K562 (cell line): ENCODE results near the gene CLASP2. TPM values are rescaled to one million over a fixed set of nuclear protein-coding genes. Genes with fewer than 3 reads are reported as not detected.

Source experiments
- ATAC-seq: fragments of 200-7000 bp; cut with Tn5 transposase; 3 replicates; pipeline ENCODE4 v1.9.1; 2020; ENCODE audit warnings: moderate library complexity
- BruUV-seq: library from RNA; stranded (reverse); fragments of 400-500 nt; replicated peaks from 2 replicates; lab custom pipeline; 2021; lab: Mats Ljungman, UMichigan
- CTCF ChIA-PET: fragments of 300-600 bp; formaldehyde crosslinking; extraction: SDS; loops from one replicate; lab custom pipeline; 2021; ENCODE audit warnings: low intra/inter-chr PET ratio; lab: Yijun Ruan, JAX
- POLR2A ChIA-PET: fragments of 300-600, 350-650 bp; sonication (Branson Sonifier 250); formaldehyde crosslinking; extraction: SDS; loops from one replicate; lab custom pipeline; 2021; ENCODE audit warnings: antibody characterized with exemption, inconsistent platforms; lab: Yijun Ruan, JAX
- DNase-seq, 4 experiments: peaks; one replicate each; pipeline versions ENCODE4 v3.0.0 to v3.0.0-alpha.2; 2011 to 2018; ENCODE audit warnings: low spot score in 3 of 4, mixed read lengths in 3 of 4; ENCODE audit errors: extremely low read depth in 1 of 4
- FAIRE-seq: peaks from 2 replicates; lab custom pipeline; 2011; peaks lifted over from hg19 to GRCh38; lab: Jason Lieb, UNC
- H2AFZ ChIP-seq: 2 replicates; pipeline ENCODE4 v1.6.0; 2011; ENCODE audit warnings: low read depth, low read length, control low read depth, inconsistent platforms
- H3K27ac ChIP-seq: fragments of 200-600 bp; 3 replicates; pipeline ENCODE4 v1.8.0; 2011; ENCODE audit warnings: low read depth, mild to moderate bottlenecking, control low read depth, inconsistent platforms, low read length, moderate library complexity, mixed read lengths; ENCODE audit errors: extremely low read depth
- H3K27me3 ChIP-seq, 2 experiments: fragments of 300-600 bp in 1 of 2; 2 replicates in 1 of 2; 3 replicates in 1 of 2; pipeline versions ENCODE4 v1.6.0 to v1.8.0; 2011; ENCODE audit warnings: inconsistent platforms in 2 of 2, low read length in 2 of 2, mild to moderate bottlenecking in 1 of 2, mixed read lengths in 1 of 2, moderate library complexity in 1 of 2; ENCODE audit not compliant: control insufficient read depth in 2 of 2, insufficient read depth in 2 of 2
- H3K36me3 ChIP-seq: fragments of 300-600 bp; 3 replicates; pipeline ENCODE4 v1.8.0; 2011; ENCODE audit warnings: mild to moderate bottlenecking, low read length, inconsistent platforms; ENCODE audit not compliant: control insufficient read depth, insufficient read depth
- H3K4me1 ChIP-seq, 2 experiments: fragments of 200-600 bp in 1 of 2; replicated peaks in 1 of 2; 2 replicates in 1 of 2; 3 replicates in 1 of 2; pipeline versions ENCODE4 v1.5.1 to v1.8.0; 2011; ENCODE audit warnings: inconsistent platforms in 2 of 2, low read length in 2 of 2, mild to moderate bottlenecking in 1 of 2, mixed read lengths in 1 of 2, moderate library complexity in 1 of 2; ENCODE audit not compliant: control insufficient read depth in 2 of 2, insufficient read depth in 2 of 2
- H3K4me2 ChIP-seq: 2 replicates; pipeline ENCODE4 v1.6.1; 2011; ENCODE audit warnings: low read length, control low read depth, inconsistent platforms, mixed read lengths; ENCODE audit not compliant: insufficient read depth
- H3K4me3 ChIP-seq: fragments of 200-600 bp; sonication (generic), shearing (Covaris generic); 2 replicates; pipeline ENCODE4 v1.5.1; 2016; ENCODE audit warnings: control low read depth, inconsistent platforms
- H3K79me2 ChIP-seq: fragments of 200-600 bp; 3 replicates; pipeline ENCODE4 v1.8.0; 2011; ENCODE audit warnings: low read length, inconsistent platforms; ENCODE audit not compliant: control insufficient read depth, insufficient read depth
- H3K9ac ChIP-seq, 2 experiments: 2 replicates each; pipeline versions ENCODE4 v1.6.0 to v1.6.1; 2011; ENCODE audit warnings: low read depth in 2 of 2, low read length in 2 of 2, control low read depth in 1 of 2, inconsistent platforms in 1 of 2, mild to moderate bottlenecking in 1 of 2, mixed read lengths in 1 of 2; ENCODE audit not compliant: insufficient read depth in 1 of 2
- H3K9me1 ChIP-seq: one replicate; pipeline ENCODE4 v1.6.0; 2011; ENCODE audit warnings: inconsistent platforms, mild to moderate bottlenecking, low read length, moderate library complexity; ENCODE audit not compliant: control insufficient read depth, insufficient read depth
- H3K9me3 ChIP-seq: replicated peaks from 2 replicates; pipeline ENCODE4 v1.5.1; 2011; ENCODE audit warnings: low read depth, low read length, inconsistent platforms; ENCODE audit not compliant: control insufficient read depth, insufficient read depth
- H4K20me1 ChIP-seq: replicated peaks from 2 replicates; pipeline ENCODE4 v1.6.1; 2011; ENCODE audit warnings: low read length, inconsistent platforms, mixed read lengths; ENCODE audit not compliant: control insufficient read depth, insufficient read depth
- ARID2 ChIP-seq: fragments of 450-650 bp; IDR thresholded peaks from 2 replicates; pipeline ENCODE4 v1.6.1; 2017; ENCODE audit warnings: antibody characterized with exemption, mild to moderate bottlenecking
- CBX3 ChIP-seq, 2 experiments: IDR thresholded peaks; 1 replicate in 1 of 2; 2 replicates in 1 of 2; pipeline ENCODE4 v1.6.1; 2012; ENCODE audit warnings: inconsistent platforms in 2 of 2, low read length in 2 of 2, borderline replicate concordance in 1 of 2, control low read depth in 1 of 2
- CC2D1A ChIP-seq: fragments of 450-650 bp; IDR thresholded peaks from 2 replicates; pipeline ENCODE4 v1.6.1; 2017; ENCODE audit warnings: mild to moderate bottlenecking
- ELF2 ChIP-seq: fragments of 250-450 bp; sonication (Bioruptor Pico); IDR thresholded peaks from 2 replicates; pipeline ENCODE4 v1.5.0; 2021; ENCODE audit warnings: mild to moderate bottlenecking
- KDM1A ChIP-seq, 2 experiments: fragments of 450-650 bp; IDR thresholded peaks; 2 replicates each; pipeline ENCODE4 v1.6.1; 2016; ENCODE audit warnings: mild to moderate bottlenecking in 2 of 2
- KLF1 ChIP-seq: fragments of 450-650 bp; IDR thresholded peaks from 2 replicates; pipeline ENCODE4 v1.6.1; 2016; ENCODE audit warnings: missing genetic modification characterization, missing compliant biosample characterization
- NR1H2 ChIP-seq: sonication (generic); formaldehyde crosslinking; IDR thresholded peaks from 2 replicates; pipeline ENCODE4 v1.4.0; 2020; ENCODE audit warnings: mild to moderate bottlenecking, missing genetic modification reagents
- SMAD1 ChIP-seq: fragments of 150-350 bp; IDR thresholded peaks from 2 replicates; pipeline ENCODE4 v1.6.1; 2014; ENCODE audit warnings: low read length, low read depth; ENCODE audit not compliant: partially characterized antibody
- TRIM24 ChIP-seq, 2 experiments: fragments of 450-650 bp; IDR thresholded peaks; 2 replicates each; pipeline ENCODE4 v1.6.1; 2016
- TRIM28 ChIP-seq: fragments of 450-650 bp; IDR thresholded peaks from 2 replicates; pipeline ENCODE4 v1.6.1; 2017
- ZBTB7A ChIP-seq: IDR thresholded peaks from 2 replicates; pipeline ENCODE4 v1.6.1; 2011; ENCODE audit warnings: low read depth, mild to moderate bottlenecking, low read length, moderate library complexity, borderline replicate concordance; ENCODE audit not compliant: control insufficient read depth
- ZNF217 ChIP-seq: sonication (generic); formaldehyde crosslinking; IDR thresholded peaks from 2 replicates; pipeline ENCODE4 v1.8.0; 2022; ENCODE audit warnings: mild to moderate bottlenecking, missing genetic modification reagents
- ZNF316 ChIP-seq: fragments of 450-650 bp; IDR thresholded peaks from 2 replicates; pipeline ENCODE4 v1.6.1; 2016
- ZNF354B ChIP-seq: fragments of 250-450 bp; sonication (Bioruptor Pico); IDR thresholded peaks from 2 replicates; pipeline ENCODE4 v1.4.0; 2020
- ZNF551 ChIP-seq: fragments of 250-450 bp; sonication (Bioruptor Pico); IDR thresholded peaks from 2 replicates; pipeline ENCODE4 v1.5.0; 2021; ENCODE audit warnings: mild to moderate bottlenecking, moderate library complexity
- ZNF766 ChIP-seq: fragments of 200-800 bp; sonication (Bioruptor generic); conservative IDR thresholded peaks from 2 replicates; pipeline ENCODE4 v1.6.1; 2016; ENCODE audit warnings: missing genetic modification characterization, missing compliant biosample characterization
- WGBS: fragments of 100-300 bp; shearing (Covaris generic); methylation state at CpG from one replicate; pipeline ENCODE4 v1.1.6; 2016; ENCODE audit warnings: low coverage, mixed read lengths; ENCODE audit not compliant: insufficient coverage; ENCODE audit errors: missing lambda C conversion rate; 5-methylcytosine and 5-hydroxymethylcytosine counted together
- in situ Hi-C: fragments of 300-500 bp; cut with MboI; formaldehyde crosslinking; loops from 4 replicates; pipeline ENCODE4 v1.15.0; 2018; ENCODE audit warnings: inconsistent platforms, mixed read lengths
- intact Hi-C: fragments of 100-400 bp; cut with micrococcal nuclease; formaldehyde crosslinking; loops from 2 replicates; pipeline ENCODE4 v1.14.2; 2022
- polyA plus RNA-seq, 8 experiments: library from polyadenylated mRNA; depleted of rRNA in 4 of 8; stranded (reverse) in 5 of 8; unstranded in 3 of 8; fragments of >200 nt; fragmentation: Nextera tagmentation in 2 of 8; fragmentation: Illumina TruSeq in 1 of 8; extraction: Ambion mirVana in 2 of 8; extraction: Trizol in 1 of 8; gene quantifications; 2 replicates each; pipeline versions ENCODE4 v1.2.1 to v1.2.3, GENCODE V29; 2011 to 2014; ENCODE audit warnings: inconsistent platforms in 1 of 8, missing spikeins in 1 of 8
- total RNA-seq, 7 experiments: library from RNA; depleted of rRNA in 6 of 7; stranded (reverse); fragments of >200 nt in 6 of 7; fragmentation: Illumina TruSeq in 2 of 7; extraction: Trizol in 2 of 7; gene quantifications; 2 replicates each; pipeline versions ENCODE4 v1.2.1 to v1.2.3, GENCODE V29; 2011 to 2021; ENCODE audit warnings: low replicate concordance in 1 of 7
- TF ChIP-seq, protein P1 (sequence below), 3 experiments: IDR thresholded peaks in 2 of 3; conservative IDR thresholded peaks in 1 of 3; 2 replicates each; pipeline ENCODE4 v1.5.1; 2011 to 2012; ENCODE audit warnings: low read length in 3 of 3, mild to moderate bottlenecking in 3 of 3, control low read depth in 2 of 3, improper control_type of control experiment in 1 of 3, inconsistent platforms in 1 of 3, low read depth in 1 of 3, mixed read lengths in 1 of 3, moderate library complexity in 1 of 3; ENCODE audit not compliant: insufficient read depth in 2 of 3
- TF ChIP-seq, protein P2 (sequence below): fragments of 450-650 bp; IDR thresholded peaks from 2 replicates; pipeline ENCODE4 v1.6.1; 2016; ENCODE audit warnings: mild to moderate bottlenecking

The CLASP2 gene
- total and polyA plus RNA-seq, 9 of the 15 experiments (the other 6 are each of a cell fraction or from before 2014, with no cell fraction given): 13.5 to 107 (median 71.8) TPM

DNA sequence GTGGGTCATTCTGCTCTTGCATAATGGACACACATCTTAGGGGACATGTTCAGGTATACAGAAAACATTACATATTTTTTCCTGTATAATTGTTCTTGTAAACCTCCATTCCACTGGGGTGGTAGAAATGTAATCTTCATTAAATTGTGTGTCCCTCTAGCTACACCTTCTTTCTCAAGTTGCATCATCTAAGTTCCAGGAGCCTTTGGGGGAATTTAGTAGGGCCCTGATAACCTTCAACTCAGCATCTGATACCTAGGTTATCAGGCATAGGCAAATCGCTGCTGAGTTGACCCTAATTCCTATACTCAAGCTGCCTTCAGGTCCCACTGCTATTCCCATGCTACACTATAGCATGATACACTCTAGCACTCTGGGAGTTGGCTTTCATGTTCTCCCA lies 19.1 kb upstream of the CLASP2 start (continued):
- no peak for TF ChIP-seq ZNF217 (CRISPR knock-in tag)
- no peak for TF ChIP-seq ZNF354B (CRISPR knock-in tag)
- TF ChIP-seq SMAD1: no peak
- TF ChIP-seq ZBTB7A: no peak
- TF ChIP-seq ZNF551 (CRISPR knock-in tag): no peak
- peak in 1 of 2 experiments; percentile 30; a peak in 2 of 4 replicates for TF ChIP-seq TRIM24 (IDR thresholded peaks at IDR 0.05)
- TF ChIP-seq ELF2 (CRISPR knock-in tag): no peak
- TF ChIP-seq KLF1 (tag): no peak

DNA sequence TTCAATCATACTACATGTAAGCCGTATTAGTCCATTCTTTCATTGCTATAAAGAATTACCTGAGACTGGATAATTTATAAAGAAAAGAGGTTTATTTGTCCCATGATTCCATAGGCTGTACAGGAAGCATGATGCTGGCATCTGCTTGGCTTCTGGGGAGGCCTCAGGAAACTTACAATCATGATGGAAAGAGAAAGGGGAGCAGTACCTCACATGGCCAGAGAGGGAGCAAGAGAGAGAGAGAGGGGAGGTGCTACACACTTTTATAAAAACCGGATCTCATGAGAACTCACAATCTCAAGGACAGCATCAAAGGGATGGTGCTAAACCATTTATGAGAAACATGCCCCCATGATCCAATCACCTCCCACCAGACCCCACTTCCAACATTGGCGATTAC lies 14.3 kb upstream of the CLASP2 start:
- Histone ChIP-seq H3K4me1 (no peaks in the 10 kb centered on the region), H3K36me3 (no peaks in the 10 kb centered on the region), H3K27ac (no peak overlapping the region), H3K9me1 (no peaks in the 10 kb centered on the region), H3K27me3 (no peaks in the 10 kb centered on the region), H2AFZ (no peak overlapping the region), H3K4me3 (no peak overlapping the region), H3K4me2 (no peak overlapping the region), H3K9ac (no peak overlapping the region), H3K79me2 (no peaks in the 10 kb centered on the region), H3K9me3 (peaks cover 15% of the 10 kb centered on the region), H4K20me1 (no peaks in the 10 kb centered on the region)
- ChIA-PET CTCF (no interaction called here), POLR2A (no interaction called here)
- WGBS: 45% methylated on average over 3 of the region's 3 CpGs
- in situ Hi-C loops (no loop called here), intact Hi-C loops (no loop called here)
- DNase-seq (no peak), FAIRE-seq (no peak), ATAC-seq (no peak; the same call in 2 of the 3 replicates)
- BruUV-seq: no TSS peak
- TF ChIP-seq, protein P1, sequence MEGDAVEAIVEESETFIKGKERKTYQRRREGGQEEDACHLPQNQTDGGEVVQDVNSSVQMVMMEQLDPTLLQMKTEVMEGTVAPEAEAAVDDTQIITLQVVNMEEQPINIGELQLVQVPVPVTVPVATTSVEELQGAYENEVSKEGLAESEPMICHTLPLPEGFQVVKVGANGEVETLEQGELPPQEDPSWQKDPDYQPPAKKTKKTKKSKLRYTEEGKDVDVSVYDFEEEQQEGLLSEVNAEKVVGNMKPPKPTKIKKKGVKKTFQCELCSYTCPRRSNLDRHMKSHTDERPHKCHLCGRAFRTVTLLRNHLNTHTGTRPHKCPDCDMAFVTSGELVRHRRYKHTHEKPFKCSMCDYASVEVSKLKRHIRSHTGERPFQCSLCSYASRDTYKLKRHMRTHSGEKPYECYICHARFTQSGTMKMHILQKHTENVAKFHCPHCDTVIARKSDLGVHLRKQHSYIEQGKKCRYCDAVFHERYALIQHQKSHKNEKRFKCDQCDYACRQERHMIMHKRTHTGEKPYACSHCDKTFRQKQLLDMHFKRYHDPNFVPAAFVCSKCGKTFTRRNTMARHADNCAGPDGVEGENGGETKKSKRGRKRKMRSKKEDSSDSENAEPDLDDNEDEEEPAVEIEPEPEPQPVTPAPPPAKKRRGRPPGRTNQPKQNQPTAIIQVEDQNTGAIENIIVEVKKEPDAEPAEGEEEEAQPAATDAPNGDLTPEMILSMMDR (IDR thresholded peaks at IDR 0.05 in 2 of 3, conservative IDR thresholded peaks at IDR 0.05 in 1 of 3; ENCODE audit: insufficient read depth in 2 of 3, low read depth in 1 of 3, low read length in 3 of 3): peak; percentile 18 to 42 (median 23); a peak in 4 of 6 replicates
- peak; percentile 18 to 48; a peak in 1 of 4 replicates for TF ChIP-seq KDM1A (IDR thresholded peaks at IDR 0.05)
- TF ChIP-seq TRIM28: peak; percentile 97
- no peak for TF ChIP-seq NR1H2 (CRISPR knock-in tag)
- peak; percentile 52; the same call in 1 of the 2 replicates for TF ChIP-seq CC2D1A
- no peak for TF ChIP-seq ARID2
- TF ChIP-seq, protein P2, sequence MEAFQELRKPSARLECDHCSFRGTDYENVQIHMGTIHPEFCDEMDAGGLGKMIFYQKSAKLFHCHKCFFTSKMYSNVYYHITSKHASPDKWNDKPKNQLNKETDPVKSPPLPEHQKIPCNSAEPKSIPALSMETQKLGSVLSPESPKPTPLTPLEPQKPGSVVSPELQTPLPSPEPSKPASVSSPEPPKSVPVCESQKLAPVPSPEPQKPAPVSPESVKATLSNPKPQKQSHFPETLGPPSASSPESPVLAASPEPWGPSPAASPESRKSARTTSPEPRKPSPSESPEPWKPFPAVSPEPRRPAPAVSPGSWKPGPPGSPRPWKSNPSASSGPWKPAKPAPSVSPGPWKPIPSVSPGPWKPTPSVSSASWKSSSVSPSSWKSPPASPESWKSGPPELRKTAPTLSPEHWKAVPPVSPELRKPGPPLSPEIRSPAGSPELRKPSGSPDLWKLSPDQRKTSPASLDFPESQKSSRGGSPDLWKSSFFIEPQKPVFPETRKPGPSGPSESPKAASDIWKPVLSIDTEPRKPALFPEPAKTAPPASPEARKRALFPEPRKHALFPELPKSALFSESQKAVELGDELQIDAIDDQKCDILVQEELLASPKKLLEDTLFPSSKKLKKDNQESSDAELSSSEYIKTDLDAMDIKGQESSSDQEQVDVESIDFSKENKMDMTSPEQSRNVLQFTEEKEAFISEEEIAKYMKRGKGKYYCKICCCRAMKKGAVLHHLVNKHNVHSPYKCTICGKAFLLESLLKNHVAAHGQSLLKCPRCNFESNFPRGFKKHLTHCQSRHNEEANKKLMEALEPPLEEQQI: peak; percentile 36; the same call in 1 of the 2 replicates
- TF ChIP-seq CBX3 (IDR thresholded peaks at IDR 0.05; ENCODE audit: borderline replicate concordance in 1 of 2, low read length in 2 of 2): peak in 1 of 2 experiments; percentile 96; a peak in 1 of 3 replicates
- TF ChIP-seq TRIM24 (IDR thresholded peaks at IDR 0.05): peak; percentile 48 to 68; a peak in 3 of 4 replicates
- peak; percentile 92 for TF ChIP-seq ZNF316
- TF ChIP-seq ZNF766 (CRISPR knock-in tag): 0 out of 2 replicates have a peak, but pooled peaks have one; percentile 69
